KG1 (cell line): ENCODE data around the gene AFG1L.
"Not testable (repeated sequence)": the region's sequence is repeated elsewhere in the genome, so short reads cannot be mapped to it uniquely, and the experiment has no call there.

Experiments used
- DNase-seq: peaks from one replicate; lab custom pipeline; 2025; lab: John Stamatoyannopoulos, UW

AFG1L gene

GRCh38 chr6:108288742-108289141 is 6.1 kb upstream of the AFG1L start:
- DNase-seq: no peak

DNA sequence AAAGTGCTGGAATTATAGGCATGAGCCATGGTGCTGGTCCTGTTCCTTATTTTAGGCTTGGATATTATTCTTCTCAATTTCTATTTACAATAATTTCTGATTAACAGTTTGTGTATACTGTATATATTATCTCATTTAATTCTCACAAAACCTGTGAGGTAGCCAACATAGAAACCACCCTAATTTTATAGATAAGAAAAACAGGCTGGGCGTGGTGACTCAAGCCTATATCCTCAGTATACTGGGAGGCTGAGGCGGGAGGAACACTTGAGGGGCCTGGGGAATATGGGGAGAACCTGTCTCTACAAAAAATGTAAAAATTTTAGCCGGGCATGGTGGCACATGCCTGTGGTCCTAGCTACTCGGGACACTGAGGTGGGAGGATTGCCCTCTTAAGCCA is 3.8 kb upstream of the AFG1L start:
- no peak for DNase-seq

GRCh38 chr6:108292561-108292960 is 2.3 kb upstream of the AFG1L start:
- not testable (repeated sequence) for DNase-seq

DNA sequence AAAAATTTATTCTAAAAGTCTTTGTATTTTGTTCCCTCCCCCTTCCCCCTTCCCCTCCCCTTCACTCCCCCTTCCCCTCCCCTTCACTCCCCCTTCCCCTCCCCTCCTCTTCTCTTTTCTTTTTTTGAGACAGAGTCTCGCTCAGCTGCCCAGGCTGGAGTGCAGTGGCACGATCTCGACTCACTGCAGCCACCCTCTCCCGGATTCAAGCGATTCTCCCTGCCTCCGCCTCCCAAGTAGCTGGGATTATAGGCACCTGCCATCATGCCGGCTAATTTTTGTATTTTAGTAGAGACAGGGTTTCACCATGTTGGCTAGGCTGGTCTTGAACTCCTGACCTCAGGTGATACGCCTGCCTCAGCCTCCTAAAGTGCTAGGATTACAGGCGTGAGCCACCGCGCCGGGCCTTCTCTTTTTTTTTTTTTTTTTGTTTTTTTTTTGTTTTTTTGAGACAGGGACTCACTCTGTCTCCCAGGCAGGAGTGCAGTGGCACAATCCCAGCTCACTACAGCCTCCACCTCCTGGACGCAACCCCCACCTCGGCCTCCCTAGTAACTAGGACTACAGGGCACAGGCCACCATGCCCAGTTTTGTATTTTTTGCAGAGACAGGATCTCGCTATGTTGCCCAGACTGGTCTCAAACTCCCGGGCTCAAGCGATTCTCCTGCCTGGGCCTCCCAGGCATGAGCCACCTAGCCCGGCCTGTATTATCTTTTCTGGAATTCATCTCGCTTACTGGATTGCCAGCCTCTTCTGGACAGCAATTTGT is 1.1 kb upstream of the AFG1L start:
- no peak for DNase-seq

DNA sequence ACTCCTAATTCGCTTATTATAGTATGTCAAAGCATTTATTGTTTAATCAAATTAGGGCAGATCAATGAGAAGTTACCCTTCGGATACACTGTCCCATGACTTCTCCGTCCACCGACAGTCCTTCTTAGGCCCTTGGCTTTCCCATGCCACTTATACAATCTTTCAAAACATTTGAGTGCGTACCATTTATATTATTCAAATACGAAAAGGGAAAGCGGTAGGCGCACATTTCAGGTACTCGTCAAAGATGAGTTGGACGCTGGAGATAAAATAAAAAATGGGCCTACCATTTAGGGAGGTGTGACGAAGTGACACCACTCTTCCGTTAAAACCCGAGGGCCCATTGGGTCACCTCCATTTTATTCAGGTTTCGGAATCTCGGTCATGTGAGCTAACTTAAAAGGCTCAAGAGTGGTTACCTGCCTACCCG is 542 bp upstream of the AFG1L start:
- no peak for DNase-seq

- DNase-seq: no peak
Observed at GRCh38 chr6:108295676-108296075, 822 bp downstream of the AFG1L start.

GRCh38 chr6:108302386-108302785 is 7.5 kb downstream of the AFG1L start:
- no peak for DNase-seq

DNA sequence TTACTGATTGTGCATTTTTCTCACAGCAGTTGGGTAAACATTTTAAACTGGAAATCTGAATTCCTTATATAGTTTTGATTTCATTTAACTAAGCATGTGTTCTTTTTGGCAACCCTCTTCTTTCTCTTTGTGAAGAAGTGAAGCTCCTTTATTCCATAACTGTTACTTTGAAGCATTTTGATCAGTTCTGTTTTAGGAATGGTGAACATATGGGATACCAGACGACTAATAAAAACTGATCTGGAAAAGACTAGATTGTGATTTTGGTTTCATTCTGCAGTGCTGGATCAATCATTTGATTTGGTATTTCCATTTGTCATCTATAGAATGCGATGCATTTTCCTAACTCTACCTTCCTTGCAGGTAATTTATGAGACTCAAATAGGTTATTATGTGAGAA is 9.8 kb downstream of the AFG1L start:
- DNase-seq: no peak

DNA sequence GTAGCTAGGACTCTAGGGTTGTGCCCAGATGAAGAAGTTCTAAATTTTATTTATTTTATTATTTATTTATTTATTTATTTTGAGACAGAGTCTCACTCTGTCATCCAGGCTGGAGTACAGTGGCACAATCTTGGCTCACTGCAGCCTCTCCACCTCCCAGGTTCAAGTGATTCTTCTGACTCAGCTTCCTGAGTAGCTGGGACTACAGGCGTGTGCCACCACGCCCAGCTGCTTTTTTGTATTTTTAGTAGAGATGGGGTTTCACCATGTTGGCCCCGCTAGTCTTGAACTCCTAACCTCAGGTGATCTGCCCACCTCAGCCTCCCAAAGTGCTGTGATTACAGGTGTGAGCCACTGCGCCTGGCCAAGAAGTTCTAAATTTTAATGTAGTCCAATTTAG is 13.8 kb downstream of the AFG1L start:
- not testable (repeated sequence) for DNase-seq

DNA sequence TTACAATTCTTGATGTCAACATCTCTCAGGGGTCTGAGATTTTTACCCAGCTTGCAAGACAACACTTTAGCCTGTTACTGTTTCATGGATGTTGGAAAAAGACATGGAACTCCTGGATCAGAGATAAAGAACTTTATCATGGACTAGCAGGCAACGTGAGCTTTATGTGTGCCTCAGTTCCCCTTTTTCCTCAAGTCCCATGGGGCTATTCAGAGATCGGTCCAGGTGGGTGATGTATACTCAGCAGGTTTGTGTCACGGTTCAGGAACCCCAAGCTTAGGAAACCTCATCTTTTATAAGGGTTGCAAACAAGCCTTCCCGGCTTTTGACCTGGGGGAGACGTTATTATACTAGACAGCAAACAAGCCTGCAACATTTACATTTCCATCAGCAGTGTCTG is 15.0 kb downstream of the AFG1L start:
- no peak for DNase-seq

- DNase-seq: no peak
Observed at GRCh38 chr6:108312605-108313004, 17.8 kb downstream of the AFG1L start.

- DNase-seq: no peak
Observed at GRCh38 chr6:108321253-108321747, 26.4 kb downstream of the AFG1L start.

- DNase-seq: no peak
Observed at GRCh38 chr6:108322728-108323127, 27.9 kb downstream of the AFG1L start.

- DNase-seq: no peak
Observed at GRCh38 chr6:108323710-108324466, 29.0 kb downstream of the AFG1L start.

- not testable (repeated sequence) for DNase-seq
Observed at GRCh38 chr6:108330221-108330785, 35.4 kb downstream of the AFG1L start.

DNA sequence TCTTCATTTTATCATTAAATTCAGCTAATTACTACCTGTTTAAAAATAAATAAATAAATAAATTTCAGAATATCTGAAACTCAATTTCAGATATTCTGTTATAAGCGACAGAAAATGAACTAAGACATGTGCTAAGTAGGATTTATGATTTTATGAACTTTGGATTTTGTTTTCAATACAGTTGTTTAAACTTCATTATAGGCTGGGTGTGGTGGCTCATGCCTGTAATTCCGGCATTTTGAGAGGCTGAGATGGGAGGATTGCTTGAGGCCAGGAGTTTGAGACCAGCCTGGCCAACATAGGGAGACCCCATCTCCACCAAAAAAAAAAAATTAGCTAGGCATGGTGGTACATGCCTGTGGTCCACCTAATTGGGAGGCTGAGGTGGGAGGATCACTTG is 36.0 kb downstream of the AFG1L start:
- DNase-seq: no peak

DNA sequence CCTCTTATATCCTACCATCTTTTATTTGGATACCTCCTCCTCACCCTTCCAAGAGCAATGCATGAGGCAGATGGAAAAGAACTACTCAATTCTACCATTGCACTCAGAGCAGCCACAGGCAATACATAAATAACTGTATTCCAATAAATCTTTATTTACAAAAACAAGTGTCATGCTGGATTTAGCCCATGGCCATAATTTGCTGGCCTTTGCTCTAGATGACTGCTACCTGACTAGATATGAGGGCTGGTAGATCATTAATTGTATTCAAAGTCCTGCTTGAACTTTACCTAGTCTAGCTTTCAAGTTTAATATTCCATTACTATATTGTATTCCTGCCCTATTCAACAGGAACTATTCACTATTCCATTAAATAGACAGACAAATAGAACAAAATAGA is 37.1 kb downstream of the AFG1L start:
- DNase-seq: no peak

DNA sequence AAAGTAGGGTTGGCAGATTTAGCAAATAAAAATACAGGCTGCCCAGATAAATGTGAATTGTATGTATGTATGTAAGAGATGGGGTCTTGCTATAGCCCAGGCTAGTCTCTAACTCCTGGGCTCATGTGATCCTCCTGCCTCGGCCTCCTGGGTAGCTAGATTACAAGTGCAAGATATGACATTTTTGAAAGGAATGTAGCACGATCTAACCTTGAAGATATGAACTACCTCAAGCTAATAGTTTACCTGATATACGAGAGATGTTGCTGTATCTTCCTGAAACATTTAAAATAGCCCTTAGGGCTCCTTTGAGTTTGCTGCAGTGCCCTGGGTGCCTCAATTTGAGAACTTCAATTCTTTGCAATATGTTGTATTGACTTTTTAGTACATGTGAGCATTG is 42.1 kb downstream of the AFG1L start:
- no peak for DNase-seq

DNA sequence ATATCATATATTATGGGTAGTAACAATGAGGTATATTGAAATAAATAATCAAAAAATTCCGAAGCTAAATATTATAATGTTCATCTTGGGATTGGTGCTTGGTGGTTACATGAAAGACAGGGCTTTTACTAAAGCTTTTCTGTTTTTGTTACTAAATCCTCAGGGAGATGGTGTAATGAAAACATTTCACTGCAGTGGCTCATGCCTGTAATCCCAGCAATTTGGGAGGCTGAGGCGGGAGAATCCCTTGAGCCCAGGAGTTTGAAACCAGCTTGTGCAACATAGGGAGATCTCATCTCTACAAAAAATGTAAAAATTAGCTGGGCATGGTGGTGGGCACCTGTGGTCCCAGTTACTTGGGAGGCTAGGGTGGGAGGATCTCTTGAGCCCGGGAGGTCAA is 42.9 kb downstream of the AFG1L start:
- no peak for DNase-seq

DNA sequence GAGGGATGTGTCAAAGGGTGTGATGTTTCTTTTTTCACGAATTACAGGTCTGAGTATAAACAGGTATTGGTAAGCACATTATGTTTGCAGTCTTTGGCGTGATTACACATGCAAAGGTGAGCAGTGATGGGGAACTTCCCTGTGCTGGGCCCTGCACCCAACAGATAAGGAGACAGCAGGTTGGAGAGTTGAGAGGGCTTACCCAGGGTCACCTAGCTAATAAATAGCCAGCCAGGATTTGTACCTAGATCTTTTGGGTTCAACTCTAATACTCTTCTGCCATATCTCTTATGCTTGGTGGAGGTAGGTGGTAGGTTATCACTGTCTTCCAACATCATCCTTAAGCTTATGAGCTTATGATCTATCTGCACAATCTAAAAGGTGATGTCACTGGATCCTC is 46.5 kb downstream of the AFG1L start:
- no peak for DNase-seq

GRCh38 chr6:108343894-108344293 is 49.0 kb downstream of the AFG1L start:
- no peak for DNase-seq

DNA sequence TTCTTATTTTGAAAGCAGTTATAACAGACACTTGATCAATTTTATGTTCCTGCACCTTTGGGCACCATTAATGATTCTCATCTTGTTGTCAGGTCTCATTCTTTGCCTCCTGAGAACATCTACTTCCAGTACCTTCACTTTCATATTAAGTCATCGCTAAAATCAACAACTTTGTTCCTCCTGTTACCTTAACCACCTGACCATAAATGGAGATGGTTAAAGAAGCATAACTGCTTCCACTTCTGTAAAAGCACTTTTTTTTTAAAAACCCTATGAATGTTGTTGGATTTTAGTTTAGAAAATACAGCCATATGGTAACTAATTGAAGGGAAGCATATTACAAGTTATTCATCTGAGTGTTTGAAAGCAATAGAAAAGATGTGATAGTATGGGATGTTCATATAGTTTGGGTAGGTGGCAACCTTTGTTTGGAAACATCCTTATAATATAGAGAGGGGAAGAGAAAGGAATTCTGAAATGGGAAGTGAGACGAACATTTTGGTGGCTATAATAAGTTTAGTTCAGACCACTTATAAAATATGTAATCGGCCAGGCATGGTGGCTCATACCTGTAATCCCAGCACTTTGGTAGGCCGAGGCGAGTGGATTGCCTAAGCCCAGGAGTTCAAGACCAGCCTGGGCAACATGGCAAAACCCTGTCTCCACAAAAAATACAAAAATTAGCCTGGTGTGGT is 53.9 kb downstream of the AFG1L start:
- no peak for DNase-seq
